ENCODE measurements around the gene DCTN2.

DNA sequence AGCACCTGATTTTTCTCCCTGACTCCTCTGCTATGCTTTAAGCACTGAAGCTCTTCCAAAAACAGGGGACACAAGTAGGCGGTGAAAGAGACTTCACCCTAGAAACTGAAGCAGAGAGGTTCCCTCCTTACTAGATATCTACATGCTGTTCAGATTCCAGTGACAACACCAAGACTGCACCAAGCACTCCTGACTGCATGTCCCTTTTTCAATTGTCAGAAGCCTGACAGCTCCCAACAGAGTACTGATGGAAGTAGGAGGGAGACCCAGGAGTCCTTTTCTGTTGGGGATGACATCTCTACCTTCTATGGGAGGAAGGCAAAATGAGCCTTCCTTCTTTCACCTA, 10.4 kb downstream of the DCTN2 start:
- TF ChIP-seq, protein P1, sequence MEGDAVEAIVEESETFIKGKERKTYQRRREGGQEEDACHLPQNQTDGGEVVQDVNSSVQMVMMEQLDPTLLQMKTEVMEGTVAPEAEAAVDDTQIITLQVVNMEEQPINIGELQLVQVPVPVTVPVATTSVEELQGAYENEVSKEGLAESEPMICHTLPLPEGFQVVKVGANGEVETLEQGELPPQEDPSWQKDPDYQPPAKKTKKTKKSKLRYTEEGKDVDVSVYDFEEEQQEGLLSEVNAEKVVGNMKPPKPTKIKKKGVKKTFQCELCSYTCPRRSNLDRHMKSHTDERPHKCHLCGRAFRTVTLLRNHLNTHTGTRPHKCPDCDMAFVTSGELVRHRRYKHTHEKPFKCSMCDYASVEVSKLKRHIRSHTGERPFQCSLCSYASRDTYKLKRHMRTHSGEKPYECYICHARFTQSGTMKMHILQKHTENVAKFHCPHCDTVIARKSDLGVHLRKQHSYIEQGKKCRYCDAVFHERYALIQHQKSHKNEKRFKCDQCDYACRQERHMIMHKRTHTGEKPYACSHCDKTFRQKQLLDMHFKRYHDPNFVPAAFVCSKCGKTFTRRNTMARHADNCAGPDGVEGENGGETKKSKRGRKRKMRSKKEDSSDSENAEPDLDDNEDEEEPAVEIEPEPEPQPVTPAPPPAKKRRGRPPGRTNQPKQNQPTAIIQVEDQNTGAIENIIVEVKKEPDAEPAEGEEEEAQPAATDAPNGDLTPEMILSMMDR (conservative IDR thresholded peaks at IDR 0.05; ENCODE audit: low read depth, low read length), result no peak
- TF ChIP-seq EZH2 (IDR thresholded peaks at IDR 0.05; ENCODE audit: borderline replicate concordance, low read depth, low read length, poor library complexity, severe bottlenecking), result no peak

Measured in A673 (cell line).